ENCODE results near the gene ATXN1L.

DNA sequence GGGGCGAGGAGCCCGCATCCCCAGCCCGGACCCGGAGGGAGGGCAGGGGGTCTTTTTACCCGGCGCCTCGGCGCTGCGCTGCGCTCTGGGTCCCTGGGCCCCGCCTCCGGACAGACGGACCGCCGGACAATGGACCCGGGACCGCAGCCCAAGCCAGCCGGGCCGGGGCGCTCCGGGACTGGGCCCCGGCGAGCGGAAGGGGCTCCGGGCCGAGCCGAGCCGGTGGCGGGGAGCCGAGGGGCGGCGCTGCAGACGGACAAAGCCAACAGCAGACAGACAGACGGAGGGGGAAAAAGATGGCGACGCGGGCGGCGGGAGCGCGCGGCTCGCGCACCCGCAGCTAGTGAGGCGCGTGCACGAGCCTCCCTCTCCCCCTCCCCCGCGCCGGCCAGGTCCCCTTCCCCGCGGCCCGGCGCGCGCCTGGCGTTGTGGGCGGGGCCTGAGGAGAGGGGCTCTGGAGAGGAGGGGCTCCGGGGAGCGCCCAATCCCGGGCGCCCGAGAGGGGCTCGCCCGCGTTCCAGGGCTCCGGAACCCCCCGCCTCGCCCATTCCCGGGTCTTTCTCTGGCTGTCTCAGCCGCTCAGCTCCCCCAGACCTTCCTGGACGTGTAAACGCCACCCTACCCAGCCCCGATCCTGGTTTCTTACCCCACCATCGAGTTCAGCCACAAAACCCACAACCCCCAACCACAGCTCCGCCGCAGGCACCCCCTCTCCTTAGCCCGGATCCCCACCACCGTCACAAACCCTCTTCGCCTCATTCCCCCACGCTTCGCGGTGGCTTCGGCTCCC, 38.3 kb downstream of the ATXN1L start, which contains the start of gene ZNF821:
- TF ChIP-seq, protein P1, sequence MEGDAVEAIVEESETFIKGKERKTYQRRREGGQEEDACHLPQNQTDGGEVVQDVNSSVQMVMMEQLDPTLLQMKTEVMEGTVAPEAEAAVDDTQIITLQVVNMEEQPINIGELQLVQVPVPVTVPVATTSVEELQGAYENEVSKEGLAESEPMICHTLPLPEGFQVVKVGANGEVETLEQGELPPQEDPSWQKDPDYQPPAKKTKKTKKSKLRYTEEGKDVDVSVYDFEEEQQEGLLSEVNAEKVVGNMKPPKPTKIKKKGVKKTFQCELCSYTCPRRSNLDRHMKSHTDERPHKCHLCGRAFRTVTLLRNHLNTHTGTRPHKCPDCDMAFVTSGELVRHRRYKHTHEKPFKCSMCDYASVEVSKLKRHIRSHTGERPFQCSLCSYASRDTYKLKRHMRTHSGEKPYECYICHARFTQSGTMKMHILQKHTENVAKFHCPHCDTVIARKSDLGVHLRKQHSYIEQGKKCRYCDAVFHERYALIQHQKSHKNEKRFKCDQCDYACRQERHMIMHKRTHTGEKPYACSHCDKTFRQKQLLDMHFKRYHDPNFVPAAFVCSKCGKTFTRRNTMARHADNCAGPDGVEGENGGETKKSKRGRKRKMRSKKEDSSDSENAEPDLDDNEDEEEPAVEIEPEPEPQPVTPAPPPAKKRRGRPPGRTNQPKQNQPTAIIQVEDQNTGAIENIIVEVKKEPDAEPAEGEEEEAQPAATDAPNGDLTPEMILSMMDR (IDR thresholded peaks at IDR 0.05; ENCODE audit: low read depth, low read length, poor library complexity, severe bottlenecking): peak; percentile 72
- TF ChIP-seq EZH2phosphoT487 (IDR thresholded peaks at IDR 0.05; ENCODE audit: borderline replicate concordance, low read length): no peak
